Body of pancreas (tissue), 4 donors: ENCODE measurements around the gene ZBTB46.

Experiments
- POLR2A ChIP-seq, 3 donors: fragments of 450-650 bp; IDR thresholded peaks; one replicate each; pipeline ENCODE4 v1.6.1; 2016; ENCODE audit warnings: antibody characterized with exemption in 3 of 3, mild to moderate bottlenecking in 2 of 3
- TF ChIP-seq, protein P1 (sequence below), 7 experiments: fragments of 450-650 bp in 4 of 7; fragments of 200-600 bp in 3 of 7; sonication (generic) in 3 of 7; IDR thresholded peaks; one replicate each; pipeline ENCODE4 v1.5.1; 2016 to 2019; ENCODE audit warnings: antibody characterized with exemption in 7 of 7

DNA sequence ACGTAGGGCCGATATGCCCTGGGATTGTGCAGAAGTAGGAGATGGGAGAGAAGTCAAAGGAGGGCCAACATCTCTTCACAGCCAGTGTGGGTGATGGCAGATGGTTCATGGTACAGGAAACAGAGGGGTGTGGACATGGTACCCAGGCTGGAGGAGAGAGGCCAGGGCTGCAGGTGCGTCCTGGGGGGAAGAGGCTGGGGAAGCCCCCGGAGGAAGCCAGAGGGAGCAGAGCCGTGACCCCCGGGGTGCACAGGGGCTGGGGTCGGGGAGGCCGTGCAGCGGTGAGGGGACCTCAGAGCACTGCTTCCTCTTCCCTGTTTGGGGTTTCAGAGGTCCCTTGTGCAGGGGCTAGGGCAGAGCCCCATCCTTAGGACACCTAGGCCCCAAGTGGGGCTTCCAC lies 11.2 kb upstream of the ZBTB46 start:
- TF ChIP-seq, protein P1, sequence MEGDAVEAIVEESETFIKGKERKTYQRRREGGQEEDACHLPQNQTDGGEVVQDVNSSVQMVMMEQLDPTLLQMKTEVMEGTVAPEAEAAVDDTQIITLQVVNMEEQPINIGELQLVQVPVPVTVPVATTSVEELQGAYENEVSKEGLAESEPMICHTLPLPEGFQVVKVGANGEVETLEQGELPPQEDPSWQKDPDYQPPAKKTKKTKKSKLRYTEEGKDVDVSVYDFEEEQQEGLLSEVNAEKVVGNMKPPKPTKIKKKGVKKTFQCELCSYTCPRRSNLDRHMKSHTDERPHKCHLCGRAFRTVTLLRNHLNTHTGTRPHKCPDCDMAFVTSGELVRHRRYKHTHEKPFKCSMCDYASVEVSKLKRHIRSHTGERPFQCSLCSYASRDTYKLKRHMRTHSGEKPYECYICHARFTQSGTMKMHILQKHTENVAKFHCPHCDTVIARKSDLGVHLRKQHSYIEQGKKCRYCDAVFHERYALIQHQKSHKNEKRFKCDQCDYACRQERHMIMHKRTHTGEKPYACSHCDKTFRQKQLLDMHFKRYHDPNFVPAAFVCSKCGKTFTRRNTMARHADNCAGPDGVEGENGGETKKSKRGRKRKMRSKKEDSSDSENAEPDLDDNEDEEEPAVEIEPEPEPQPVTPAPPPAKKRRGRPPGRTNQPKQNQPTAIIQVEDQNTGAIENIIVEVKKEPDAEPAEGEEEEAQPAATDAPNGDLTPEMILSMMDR (IDR thresholded peaks at IDR 0.05), result no peak
- TF ChIP-seq POLR2A (IDR thresholded peaks at IDR 0.05), result no peak
